Parathyroid adenoma (tissue), 2 donors: ENCODE measurements around the gene INSRR.

Experiments
- H2AFZ ChIP-seq: fragments of 300-600 bp; sonication (generic); one replicate; pipeline ENCODE4 v1.7.0; 2017; ENCODE audit warnings: antibody characterized with exemption, mild to moderate bottlenecking
- H3K27ac ChIP-seq: fragments of 300-600 bp; sonication (generic); one replicate; pipeline ENCODE4 v1.7.0; 2017
- H3K27me3 ChIP-seq: fragments of 300-600 bp; sonication (generic); one replicate; pipeline ENCODE4 v1.7.0; 2017; ENCODE audit warnings: low read length; ENCODE audit not compliant: control insufficient read depth, insufficient read depth
- H3K36me3 ChIP-seq: fragments of 300-600 bp; sonication (generic); one replicate; pipeline ENCODE4 v1.7.0; 2017; ENCODE audit warnings: low read length; ENCODE audit not compliant: control insufficient read depth, insufficient read depth
- H3K4me1 ChIP-seq: fragments of 300-600 bp; sonication (generic); one replicate; pipeline ENCODE4 v1.7.0; 2017; ENCODE audit warnings: control low read depth
- H3K4me2 ChIP-seq: fragments of 300-600 bp; sonication (generic); one replicate; pipeline ENCODE4 v1.7.0; 2017; ENCODE audit warnings: low read length
- H3K4me3 ChIP-seq: fragments of 300-600 bp; sonication (generic); one replicate; pipeline ENCODE4 v1.7.0; 2017; ENCODE audit warnings: low read depth, low read length
- H3K79me2 ChIP-seq: fragments of 300-600 bp; sonication (generic); one replicate; pipeline ENCODE4 v1.7.0; 2017; ENCODE audit warnings: control low read depth
- H3K9ac ChIP-seq: fragments of 300-600 bp; sonication (generic); one replicate; pipeline ENCODE4 v1.7.0; 2017; ENCODE audit warnings: mild to moderate bottlenecking
- H3K9me3 ChIP-seq: fragments of 300-600 bp; sonication (generic); one replicate; pipeline ENCODE4 v1.7.0; 2017; ENCODE audit warnings: low read length; ENCODE audit not compliant: control insufficient read depth
- TF ChIP-seq, protein P1 (sequence below): fragments of 300-600 bp; sonication (generic); IDR thresholded peaks from one replicate; pipeline ENCODE4 v1.7.0; 2017; ENCODE audit warnings: antibody characterized with exemption, mild to moderate bottlenecking
- donor health status: primary hyperparathyroidism.

Gene INSRR

DNA sequence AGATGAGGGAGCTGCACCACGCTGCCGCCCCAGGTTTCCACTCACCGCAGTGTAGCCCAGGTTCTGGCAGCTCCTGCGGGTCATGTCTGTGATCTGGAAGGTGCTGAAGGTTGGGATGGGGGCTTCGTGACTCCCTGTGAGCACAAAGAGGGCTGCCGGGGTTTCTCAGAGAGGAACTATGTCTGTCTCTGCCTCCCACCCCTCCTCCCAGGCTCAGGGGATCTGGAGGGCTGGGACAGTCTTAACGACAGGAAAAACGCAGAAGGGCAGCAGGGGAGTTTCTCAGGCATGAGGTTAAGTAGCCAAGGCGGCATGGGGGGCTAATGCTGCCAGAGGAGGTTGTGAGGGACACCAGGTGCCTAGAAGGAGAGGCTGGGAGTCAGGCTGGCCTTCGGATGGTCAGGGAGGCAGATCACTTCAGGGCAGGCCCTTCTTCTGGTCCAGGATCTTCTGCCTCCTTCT lies 42.9 kb downstream of the INSRR start:
- Histone ChIP-seq H3K4me2 (no peak overlapping the region), H3K27me3 (no peaks in the 10 kb centered on the region), H3K9ac (no peak overlapping the region), H3K27ac (peak overlapping the region; percentile 62), H2AFZ (no peak overlapping the region), H3K79me2 (no peaks in the 10 kb centered on the region), H3K36me3 (no peaks in the 10 kb centered on the region), H3K9me3 (no peaks in the 10 kb centered on the region), H3K4me1 (no peaks in the 10 kb centered on the region), H3K4me3 (no peak overlapping the region)
- TF ChIP-seq, protein P1, sequence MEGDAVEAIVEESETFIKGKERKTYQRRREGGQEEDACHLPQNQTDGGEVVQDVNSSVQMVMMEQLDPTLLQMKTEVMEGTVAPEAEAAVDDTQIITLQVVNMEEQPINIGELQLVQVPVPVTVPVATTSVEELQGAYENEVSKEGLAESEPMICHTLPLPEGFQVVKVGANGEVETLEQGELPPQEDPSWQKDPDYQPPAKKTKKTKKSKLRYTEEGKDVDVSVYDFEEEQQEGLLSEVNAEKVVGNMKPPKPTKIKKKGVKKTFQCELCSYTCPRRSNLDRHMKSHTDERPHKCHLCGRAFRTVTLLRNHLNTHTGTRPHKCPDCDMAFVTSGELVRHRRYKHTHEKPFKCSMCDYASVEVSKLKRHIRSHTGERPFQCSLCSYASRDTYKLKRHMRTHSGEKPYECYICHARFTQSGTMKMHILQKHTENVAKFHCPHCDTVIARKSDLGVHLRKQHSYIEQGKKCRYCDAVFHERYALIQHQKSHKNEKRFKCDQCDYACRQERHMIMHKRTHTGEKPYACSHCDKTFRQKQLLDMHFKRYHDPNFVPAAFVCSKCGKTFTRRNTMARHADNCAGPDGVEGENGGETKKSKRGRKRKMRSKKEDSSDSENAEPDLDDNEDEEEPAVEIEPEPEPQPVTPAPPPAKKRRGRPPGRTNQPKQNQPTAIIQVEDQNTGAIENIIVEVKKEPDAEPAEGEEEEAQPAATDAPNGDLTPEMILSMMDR: no peak

DNA sequence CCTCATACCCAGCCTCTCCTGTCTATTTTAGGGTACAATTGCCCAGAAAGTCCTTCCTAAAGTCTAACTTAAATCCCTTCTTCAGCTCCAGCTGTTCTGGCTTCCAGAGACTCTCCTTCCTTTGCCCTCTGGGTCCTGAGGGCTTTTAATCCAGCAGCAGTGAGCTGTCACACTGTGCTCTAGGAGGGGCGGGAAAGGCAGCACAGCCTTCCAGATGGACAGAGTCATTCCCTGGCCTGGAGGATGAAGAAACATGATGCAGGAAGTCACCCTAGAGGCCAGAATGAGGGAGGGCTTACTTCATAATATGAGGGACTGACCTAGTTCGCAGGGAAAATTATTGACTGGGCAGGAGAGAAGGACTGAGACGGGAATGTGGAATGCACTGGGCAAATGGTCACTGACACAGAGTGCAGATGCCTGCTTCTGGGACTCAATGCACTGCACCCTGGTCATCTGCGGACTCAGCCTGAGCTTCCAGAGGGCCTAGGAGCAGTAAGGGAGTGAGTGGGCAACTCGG lies 43.5 kb downstream of the INSRR start:
- H3K27ac ChIP-seq: peak overlapping the region; percentile 62
- no peak overlapping the region for H3K9ac ChIP-seq
- H3K36me3 ChIP-seq: no peaks in the 10 kb centered on the region
- H3K4me2 ChIP-seq: no peak overlapping the region
- H3K79me2 ChIP-seq: no peaks in the 10 kb centered on the region
- H3K4me3 ChIP-seq: no peak overlapping the region
- no peak overlapping the region for H2AFZ ChIP-seq
- no peaks in the 10 kb centered on the region for H3K4me1 ChIP-seq
- no peaks in the 10 kb centered on the region for H3K27me3 ChIP-seq
- TF ChIP-seq, protein P1: no peak
- no peaks in the 10 kb centered on the region for H3K9me3 ChIP-seq

DNA sequence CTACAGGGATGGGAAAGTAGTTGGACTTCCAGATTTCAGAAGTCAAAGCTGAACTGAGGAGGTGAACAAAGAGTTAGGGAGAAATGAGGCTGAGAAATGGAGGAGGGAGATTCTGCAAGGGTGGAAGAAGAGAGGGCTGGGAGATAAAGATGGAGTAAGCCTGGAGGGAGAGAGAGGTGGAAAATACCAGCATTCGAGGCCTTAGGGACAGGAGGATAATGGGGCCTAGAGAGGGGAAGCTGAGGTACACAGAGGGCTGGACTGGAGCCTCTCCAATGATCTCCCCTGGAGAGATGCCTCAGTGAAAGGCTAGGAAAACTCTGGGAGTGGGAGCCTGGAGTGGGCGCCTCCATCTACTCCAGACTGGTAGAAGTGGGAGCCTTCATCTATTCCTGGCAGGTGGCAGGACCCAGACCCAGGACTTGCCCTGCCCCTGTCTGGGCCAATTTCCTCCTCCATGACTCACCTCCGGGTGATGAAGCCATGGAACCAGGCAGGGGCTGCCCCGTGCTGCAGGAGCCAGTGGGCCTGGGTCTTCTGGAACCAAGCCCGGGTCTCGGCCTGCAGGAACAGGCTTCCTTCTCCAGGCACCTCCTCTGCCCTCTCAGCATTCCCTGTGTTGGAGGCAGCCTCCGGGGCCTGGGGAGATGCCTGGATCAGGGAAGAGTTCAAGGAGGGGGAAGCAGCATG lies 44.2 kb downstream of the INSRR start:
- Histone ChIP-seq H3K4me1 (no peaks in the 10 kb centered on the region), H3K36me3 (no peaks in the 10 kb centered on the region), H3K4me2 (no peak overlapping the region), H3K27ac (no peak overlapping the region), H3K27me3 (no peaks in the 10 kb centered on the region), H3K9ac (no peak overlapping the region), H3K9me3 (no peaks in the 10 kb centered on the region), H3K79me2 (no peaks in the 10 kb centered on the region), H2AFZ (no peak overlapping the region), H3K4me3 (no peak overlapping the region)
- TF ChIP-seq, protein P1: no peak

DNA sequence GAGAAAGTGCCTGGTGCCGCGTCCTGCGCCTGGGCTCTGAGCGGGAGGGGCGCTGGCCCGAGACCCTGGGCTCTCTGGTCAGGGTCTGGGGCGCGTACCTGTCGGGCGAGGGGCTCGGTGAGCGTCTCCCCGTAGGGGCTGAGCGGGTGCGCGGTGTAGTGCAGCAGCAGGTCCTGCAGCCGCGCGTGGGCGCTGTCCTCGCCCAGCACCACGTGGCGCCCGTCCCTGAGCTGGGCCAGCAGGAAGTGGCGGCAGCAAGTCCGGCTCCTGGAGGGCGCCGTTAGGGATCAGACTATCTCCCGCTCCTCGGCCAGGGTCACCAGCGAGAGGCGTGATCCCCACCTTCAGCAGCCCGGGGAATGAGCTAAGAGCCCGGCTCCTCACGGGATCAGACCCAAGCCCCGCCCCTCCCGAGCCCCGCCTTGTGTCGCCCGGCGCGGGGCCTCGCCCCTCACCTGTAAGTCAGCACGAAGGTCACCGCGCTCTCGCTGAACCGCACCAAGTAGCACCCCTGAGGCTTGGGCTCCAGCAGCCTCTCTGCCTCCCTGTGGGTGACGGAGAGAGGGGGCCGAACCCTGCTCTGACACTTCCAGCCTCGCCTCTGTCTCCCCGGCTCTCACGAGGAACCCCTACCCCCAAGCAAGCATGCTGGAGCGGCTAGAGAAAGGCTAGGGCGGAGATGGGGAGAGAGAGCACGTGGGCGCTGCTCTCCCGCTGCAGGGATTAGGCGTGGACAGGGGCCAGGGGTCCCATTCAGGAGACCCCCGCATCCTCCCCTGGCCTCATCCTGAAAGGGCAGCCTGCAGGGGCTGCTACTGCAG lies 45.0 kb downstream of the INSRR start:
- H3K4me3 ChIP-seq: peak overlapping the region; percentile 49
- no peaks in the 10 kb centered on the region for H3K4me1 ChIP-seq
- TF ChIP-seq, protein P1: peak; percentile 52
- no peak overlapping the region for H3K27ac ChIP-seq
- no peaks in the 10 kb centered on the region for H3K27me3 ChIP-seq
- no peaks in the 10 kb centered on the region for H3K9me3 ChIP-seq
- peak overlapping the region; percentile 51 for H2AFZ ChIP-seq
- H3K9ac ChIP-seq: no peak overlapping the region
- no peaks in the 10 kb centered on the region for H3K36me3 ChIP-seq
- H3K79me2 ChIP-seq: no peaks in the 10 kb centered on the region
- peak overlapping the region; percentile 80 for H3K4me2 ChIP-seq
